Measurements from ENCODE around the gene POU2AF1. TPM values are rescaled to one million over a fixed set of nuclear protein-coding genes. Genes with fewer than 3 reads are reported as not detected.

POU2AF1 gene
- polyA plus RNA-seq, 1 donor (not counting 4 experiments of a cell fraction or from before 2014, with no cell fraction given) = not detected

- Histone ChIP-seq H3K4me2 (ENCODE audit: control insufficient read depth, extremely low read depth, insufficient read depth, low read depth, low read length) (no peak overlapping the region), H3K27me3 (ENCODE audit: control insufficient read depth, extremely low read depth, insufficient read depth, low read length) (peaks cover 2% of the 10 kb centered on the region), H3K9me1 (ENCODE audit: control insufficient read depth, extremely low read depth, insufficient read depth, low read length) (no peaks in the 10 kb centered on the region), H3K9ac (ENCODE audit: control insufficient read depth, extremely low read depth, insufficient read depth, low read length) (no peak overlapping the region), H2AFZ (ENCODE audit: control insufficient read depth, low read length) (no peak overlapping the region), H3K36me3 (ENCODE audit: control insufficient read depth in 2 of 2, extremely low read depth in 1 of 2, insufficient read depth in 2 of 2, low read length in 2 of 2) (no peaks in the 10 kb centered on the region), H3K4me3 (ENCODE audit: control insufficient read depth in 2 of 3, extremely low read depth in 1 of 3, insufficient read depth in 2 of 3, low read depth in 1 of 3, low read length in 3 of 3) (no peak overlapping the region), H3K79me2 (ENCODE audit: control insufficient read depth, insufficient read depth, low read length) (no peaks in the 10 kb centered on the region), H4K20me1 (ENCODE audit: control insufficient read depth, extremely low read depth, insufficient read depth, low read length) (no peaks in the 10 kb centered on the region), H3K27ac (ENCODE audit: control insufficient read depth, insufficient read depth, low read length) (no peak overlapping the region), H3K9me3 (ENCODE audit: control insufficient read depth, low read depth, low read length) (no peaks in the 10 kb centered on the region), H3K4me1 (ENCODE audit: control insufficient read depth, extremely low read depth, insufficient read depth, low read length) (no peaks in the 10 kb centered on the region)
- dilution Hi-C loops (cut with MboI; ENCODE audit: extremely low pct_ligation_motif_present, low sequenced_read_pairs) = no loop called here
- no peak for TF ChIP-seq EZH2 (IDR thresholded peaks at IDR 0.05; ENCODE audit: low read length)
- TF ChIP-seq CTCF (optimal IDR thresholded peaks at IDR 0.05 in 1 of 3, IDR thresholded peaks at IDR 0.05 in 1 of 3, conservative IDR thresholded peaks at IDR 0.05 in 1 of 3; ENCODE audit: extremely low read depth in 1 of 3, insufficient read depth in 2 of 3, low read length in 3 of 3) = no peak
- no peak for FAIRE-seq
- DNase-seq (ENCODE audit: low read depth, low spot score) = no peak
Observed at GRCh38 chr11:111407652-111408051, 28.6 kb upstream of the POU2AF1 start.

GRCh38 chr11:111406589-111406988, 27.5 kb upstream of the POU2AF1 start:
- no peak overlapping the region for H3K27ac ChIP-seq (ENCODE audit: control insufficient read depth, insufficient read depth, low read length)
- DNase-seq (ENCODE audit: low read depth, low spot score) (no peak), FAIRE-seq (no peak)
- peaks cover 2% of the 10 kb centered on the region for H3K27me3 ChIP-seq (ENCODE audit: control insufficient read depth, extremely low read depth, insufficient read depth, low read length)
- dilution Hi-C loops (cut with MboI; ENCODE audit: extremely low pct_ligation_motif_present, low sequenced_read_pairs) = no loop called here
- no peaks in the 10 kb centered on the region for H4K20me1 ChIP-seq (ENCODE audit: control insufficient read depth, extremely low read depth, insufficient read depth, low read length)
- no peaks in the 10 kb centered on the region for H3K79me2 ChIP-seq (ENCODE audit: control insufficient read depth, insufficient read depth, low read length)
- H3K4me1 ChIP-seq (ENCODE audit: control insufficient read depth, extremely low read depth, insufficient read depth, low read length) = no peaks in the 10 kb centered on the region
- H3K4me3 ChIP-seq (ENCODE audit: control insufficient read depth in 2 of 3, extremely low read depth in 1 of 3, insufficient read depth in 2 of 3, low read depth in 1 of 3, low read length in 3 of 3) = no peak overlapping the region
- no peaks in the 10 kb centered on the region for H3K9me1 ChIP-seq (ENCODE audit: control insufficient read depth, extremely low read depth, insufficient read depth, low read length)
- no peak for TF ChIP-seq EZH2 (IDR thresholded peaks at IDR 0.05; ENCODE audit: low read length)
- TF ChIP-seq CTCF (optimal IDR thresholded peaks at IDR 0.05 in 1 of 3, IDR thresholded peaks at IDR 0.05 in 1 of 3, conservative IDR thresholded peaks at IDR 0.05 in 1 of 3; ENCODE audit: extremely low read depth in 1 of 3, insufficient read depth in 2 of 3, low read length in 3 of 3) = no peak
- no peaks in the 10 kb centered on the region for H3K36me3 ChIP-seq (ENCODE audit: control insufficient read depth in 2 of 2, extremely low read depth in 1 of 2, insufficient read depth in 2 of 2, low read length in 2 of 2)
- no peak overlapping the region for H3K9ac ChIP-seq (ENCODE audit: control insufficient read depth, extremely low read depth, insufficient read depth, low read length)
- no peak overlapping the region for H2AFZ ChIP-seq (ENCODE audit: control insufficient read depth, low read length)
- no peaks in the 10 kb centered on the region for H3K9me3 ChIP-seq (ENCODE audit: control insufficient read depth, low read depth, low read length)
- H3K4me2 ChIP-seq (ENCODE audit: control insufficient read depth, extremely low read depth, insufficient read depth, low read depth, low read length) = no peak overlapping the region

Measured in keratinocyte (primary cell).